ENCODE results near the gene CNIH3. TPM values are rescaled to one million over a fixed set of nuclear protein-coding genes. Genes with fewer than 3 reads are reported as not detected.

The CNIH3 gene
- total RNA-seq, 6 donors from 2014 or later: 0.39 to 4.2 (median 2.1) TPM

GRCh38 chr1:224635356-224635755 is 19.2 kb downstream of the CNIH3 start:
- H3K4me1 ChIP-seq: no peaks in the 10 kb centered on the region
- TF ChIP-seq, protein P1, sequence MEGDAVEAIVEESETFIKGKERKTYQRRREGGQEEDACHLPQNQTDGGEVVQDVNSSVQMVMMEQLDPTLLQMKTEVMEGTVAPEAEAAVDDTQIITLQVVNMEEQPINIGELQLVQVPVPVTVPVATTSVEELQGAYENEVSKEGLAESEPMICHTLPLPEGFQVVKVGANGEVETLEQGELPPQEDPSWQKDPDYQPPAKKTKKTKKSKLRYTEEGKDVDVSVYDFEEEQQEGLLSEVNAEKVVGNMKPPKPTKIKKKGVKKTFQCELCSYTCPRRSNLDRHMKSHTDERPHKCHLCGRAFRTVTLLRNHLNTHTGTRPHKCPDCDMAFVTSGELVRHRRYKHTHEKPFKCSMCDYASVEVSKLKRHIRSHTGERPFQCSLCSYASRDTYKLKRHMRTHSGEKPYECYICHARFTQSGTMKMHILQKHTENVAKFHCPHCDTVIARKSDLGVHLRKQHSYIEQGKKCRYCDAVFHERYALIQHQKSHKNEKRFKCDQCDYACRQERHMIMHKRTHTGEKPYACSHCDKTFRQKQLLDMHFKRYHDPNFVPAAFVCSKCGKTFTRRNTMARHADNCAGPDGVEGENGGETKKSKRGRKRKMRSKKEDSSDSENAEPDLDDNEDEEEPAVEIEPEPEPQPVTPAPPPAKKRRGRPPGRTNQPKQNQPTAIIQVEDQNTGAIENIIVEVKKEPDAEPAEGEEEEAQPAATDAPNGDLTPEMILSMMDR (IDR thresholded peaks at IDR 0.05): no peak
- TF ChIP-seq POLR2A (IDR thresholded peaks at IDR 0.05): no peak
- ATAC-seq (ENCODE audit: low FRiP score in 2 of 2) (no peak), DNase-seq (no peak)
- no peaks in the 10 kb centered on the region for H3K27me3 ChIP-seq
- H3K4me3 ChIP-seq: no peak overlapping the region
- 88 to 93% methylated on average over 5 of the region's 5 CpGs for WGBS, 2 donors
- no peak overlapping the region for H3K27ac ChIP-seq
- no peaks in the 10 kb centered on the region for H3K9me3 ChIP-seq
- no peaks in the 10 kb centered on the region for H3K36me3 ChIP-seq

GRCh38 chr1:224637515-224637914 is 21.4 kb downstream of the CNIH3 start:
- H3K27ac ChIP-seq: no peak overlapping the region
- no peaks in the 10 kb centered on the region for H3K4me1 ChIP-seq
- H3K4me3 ChIP-seq: no peak overlapping the region
- 80 to 83% methylated on average over 5 of the region's 5 CpGs for WGBS, 2 donors
- no peaks in the 10 kb centered on the region for H3K36me3 ChIP-seq
- peak in 1 of 2 donors; percentile 73 for ATAC-seq (ENCODE audit: low FRiP score in 2 of 2)
- no peaks in the 10 kb centered on the region for H3K9me3 ChIP-seq
- no peak for DNase-seq
- no peaks in the 10 kb centered on the region for H3K27me3 ChIP-seq
- TF ChIP-seq POLR2AphosphoS5 (IDR thresholded peaks at IDR 0.05): no peak
- no peak for TF ChIP-seq POLR2A (IDR thresholded peaks at IDR 0.05)
- TF ChIP-seq, protein P1 (IDR thresholded peaks at IDR 0.05): no peak
- TF ChIP-seq EP300 (IDR thresholded peaks at IDR 0.05): no peak

GRCh38 chr1:224637936-224638335 is 21.8 kb downstream of the CNIH3 start:
- H3K4me3 ChIP-seq: no peak overlapping the region
- TF ChIP-seq, protein P1 (IDR thresholded peaks at IDR 0.05): no peak
- TF ChIP-seq EP300 (IDR thresholded peaks at IDR 0.05) (no peak), POLR2AphosphoS5 (IDR thresholded peaks at IDR 0.05) (no peak), POLR2A (IDR thresholded peaks at IDR 0.05) (no peak)
- no peaks in the 10 kb centered on the region for H3K27me3 ChIP-seq
- DNase-seq (no peak), ATAC-seq (ENCODE audit: low FRiP score in 2 of 2) (no peak)
- 71 to 83% methylated on average over 4 to 7 of the region's 7 CpGs for WGBS, 2 donors
- no peaks in the 10 kb centered on the region for H3K9me3 ChIP-seq
- H3K27ac ChIP-seq: no peak overlapping the region
- no peaks in the 10 kb centered on the region for H3K4me1 ChIP-seq
- no peaks in the 10 kb centered on the region for H3K36me3 ChIP-seq

DNA sequence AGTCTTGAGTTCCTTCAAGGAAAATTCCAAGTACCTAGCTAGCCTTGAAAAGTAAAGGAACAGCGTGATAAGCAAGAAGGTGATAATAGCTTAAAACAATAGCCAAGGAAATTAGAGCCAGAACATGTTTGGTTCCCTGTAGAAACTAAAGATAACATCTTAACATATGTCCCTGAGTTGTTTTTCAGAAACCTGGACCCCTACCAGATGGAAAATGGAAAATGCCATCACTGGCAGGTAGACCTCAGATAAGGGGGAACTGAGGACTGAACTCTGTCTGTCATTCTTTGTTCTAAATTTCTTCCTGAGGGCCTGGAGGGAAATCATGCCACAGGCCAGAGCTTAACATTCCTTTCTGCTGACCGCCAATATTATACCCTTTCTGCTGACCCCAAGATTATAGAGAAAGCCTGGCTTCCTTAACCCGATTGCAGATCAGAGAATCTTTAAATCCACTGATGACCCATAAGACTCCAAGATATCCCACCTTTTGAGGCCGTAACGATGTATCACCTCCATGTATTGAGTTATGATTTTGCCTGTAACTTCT is 23.4 kb downstream of the CNIH3 start:
- TF ChIP-seq POLR2AphosphoS5 (IDR thresholded peaks at IDR 0.05) (no peak), EP300 (IDR thresholded peaks at IDR 0.05) (no peak), POLR2A (IDR thresholded peaks at IDR 0.05) (no peak)
- TF ChIP-seq, protein P1 (IDR thresholded peaks at IDR 0.05): no peak
- no peak overlapping the region for H3K4me3 ChIP-seq
- H3K4me1 ChIP-seq: no peaks in the 10 kb centered on the region
- 86 to 90% methylated on average over 5 of the region's 5 CpGs for WGBS, 2 donors
- no peaks in the 10 kb centered on the region for H3K36me3 ChIP-seq
- no peaks in the 10 kb centered on the region for H3K9me3 ChIP-seq
- no peak overlapping the region for H3K27ac ChIP-seq
- DNase-seq (no peak), ATAC-seq (ENCODE audit: low FRiP score in 2 of 2) (no peak)
- no peaks in the 10 kb centered on the region for H3K27me3 ChIP-seq

DNA sequence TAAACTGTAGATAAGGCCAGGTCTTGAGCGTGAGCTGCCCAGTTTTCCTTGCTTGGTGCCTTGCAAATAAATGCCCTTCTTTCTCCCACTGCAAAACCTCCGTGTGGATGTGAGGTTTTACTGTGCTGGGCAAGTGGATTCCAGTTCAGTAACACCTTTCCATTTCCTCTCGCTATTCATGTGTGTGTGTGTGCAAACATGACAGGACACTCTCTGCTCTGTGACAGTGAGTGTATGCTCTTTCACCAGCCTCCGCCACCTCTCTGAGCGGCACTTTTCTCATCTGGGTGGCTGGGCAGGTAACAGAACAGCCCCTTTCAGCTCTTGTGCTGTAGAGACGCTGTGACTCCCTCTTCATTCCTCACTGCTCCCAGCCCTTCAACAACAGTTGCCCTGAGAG is 23.9 kb downstream of the CNIH3 start:
- H3K27ac ChIP-seq: no peak overlapping the region
- DNase-seq (no peak), ATAC-seq (ENCODE audit: low FRiP score in 2 of 2) (no peak)
- H3K4me3 ChIP-seq: no peak overlapping the region
- WGBS, 2 donors: 80 to 81% methylated on average over 6 of the region's 6 CpGs
- H3K27me3 ChIP-seq: no peaks in the 10 kb centered on the region
- no peaks in the 10 kb centered on the region for H3K9me3 ChIP-seq
- no peaks in the 10 kb centered on the region for H3K4me1 ChIP-seq
- TF ChIP-seq, protein P1 (IDR thresholded peaks at IDR 0.05): no peak
- TF ChIP-seq POLR2AphosphoS5 (IDR thresholded peaks at IDR 0.05) (no peak), EP300 (IDR thresholded peaks at IDR 0.05) (no peak), POLR2A (IDR thresholded peaks at IDR 0.05) (no peak)
- no peaks in the 10 kb centered on the region for H3K36me3 ChIP-seq

Data from upper lobe of left lung (tissue), 6 donors.